GM21423 (cell line): ENCODE measurements around the gene MYPN.

Experiments
- ATAC-seq: cut with Tn5 transposase; IDR thresholded peaks from one replicate; pipeline ENCODE4 v1.9.1; 2021; ENCODE audit warnings: mild to moderate bottlenecking, moderate library complexity; ENCODE audit not compliant: unreplicated experiment

MYPN gene

GRCh38 chr10:68088740-68089139, 20.5 kb upstream of the MYPN start:
- no peak for ATAC-seq

- no peak for ATAC-seq
Measured at GRCh38 chr10:68090586-68090985, 18.7 kb upstream of the MYPN start.

GRCh38 chr10:68092512-68092911, 16.8 kb upstream of the MYPN start:
- ATAC-seq = no peak

- no peak for ATAC-seq
Measured at GRCh38 chr10:68095153-68095552, 14.1 kb upstream of the MYPN start.

GRCh38 chr10:68096913-68097516, 12.3 kb upstream of the MYPN start:
- no peak for ATAC-seq

- ATAC-seq = no peak
Measured at GRCh38 chr10:68099736-68100135, 9.6 kb upstream of the MYPN start.

GRCh38 chr10:68101066-68101465, 8.2 kb upstream of the MYPN start:
- ATAC-seq = no peak

GRCh38 chr10:68103261-68103878, 5.9 kb upstream of the MYPN start:
- ATAC-seq = no peak

- no peak for ATAC-seq
Measured at GRCh38 chr10:68103901-68104300, 5.4 kb upstream of the MYPN start.

GRCh38 chr10:68105820-68106219, 3.5 kb upstream of the MYPN start:
- no peak for ATAC-seq

GRCh38 chr10:68106656-68107055, 2.6 kb upstream of the MYPN start:
- no peak for ATAC-seq

GRCh38 chr10:68107651-68108050, 1.6 kb upstream of the MYPN start:
- no peak for ATAC-seq

GRCh38 chr10:68108051-68108450, 1.2 kb upstream of the MYPN start:
- ATAC-seq = no peak

GRCh38 chr10:68108653-68109052, 635 bp upstream of the MYPN start:
- no peak for ATAC-seq

GRCh38 chr10:68110027-68110426, 739 bp downstream of the MYPN start:
- ATAC-seq = no peak

GRCh38 chr10:68111584-68111983, 2.3 kb downstream of the MYPN start:
- ATAC-seq = no peak

- ATAC-seq = no peak
Measured at GRCh38 chr10:68112837-68113236, 3.5 kb downstream of the MYPN start.

- ATAC-seq = no peak
Measured at GRCh38 chr10:68118657-68119056, 9.4 kb downstream of the MYPN start.

GRCh38 chr10:68121020-68121743, 11.9 kb downstream of the MYPN start:
- no peak for ATAC-seq

- no peak for ATAC-seq
Measured at GRCh38 chr10:68121852-68122251, 12.6 kb downstream of the MYPN start.

- ATAC-seq = no peak
Measured at GRCh38 chr10:68124718-68125117, 15.4 kb downstream of the MYPN start.

- ATAC-seq = no peak
Measured at GRCh38 chr10:68125772-68126171, 16.5 kb downstream of the MYPN start.
